ENCODE measurements around the gene BCAR3.
"Not testable (repeated sequence)": the region's sequence is repeated elsewhere in the genome, so short reads cannot be mapped to it uniquely, and the experiment has no call there.

The BCAR3 gene

GRCh38 chr1:93667642-93668041 lies 14.0 kb downstream of the BCAR3 start:
- DNase-seq = no peak

GRCh38 chr1:93666613-93667384 lies 14.8 kb downstream of the BCAR3 start:
- no peak for DNase-seq

GRCh38 chr1:93665015-93665414 lies 16.6 kb downstream of the BCAR3 start:
- DNase-seq = no peak

DNA sequence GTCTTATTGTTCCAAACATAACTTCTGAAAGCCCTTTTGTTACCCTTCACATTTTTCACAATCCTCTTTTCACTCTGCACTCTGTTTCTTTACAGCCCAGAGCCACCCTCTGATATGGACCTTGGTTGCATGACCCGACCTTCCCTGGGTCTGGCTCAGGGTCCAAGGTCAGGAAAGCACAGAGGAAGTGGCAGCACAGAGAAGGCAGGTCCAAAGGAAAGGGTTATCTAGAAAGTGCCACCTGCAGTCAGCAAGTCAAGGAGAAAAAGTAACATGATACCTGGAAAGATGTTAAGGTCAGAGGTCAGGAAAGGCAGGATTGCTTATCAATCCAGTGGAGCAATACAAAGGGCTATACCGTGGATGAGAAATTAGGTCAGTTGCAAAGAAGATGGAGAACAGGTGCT lies 18.4 kb downstream of the BCAR3 start:
- DNase-seq = no peak

- DNase-seq = no peak
Measured at GRCh38 chr1:93662481-93663207, 19.0 kb downstream of the BCAR3 start.

- no peak for DNase-seq
Measured at GRCh38 chr1:93661829-93662474, 19.7 kb downstream of the BCAR3 start.

DNA sequence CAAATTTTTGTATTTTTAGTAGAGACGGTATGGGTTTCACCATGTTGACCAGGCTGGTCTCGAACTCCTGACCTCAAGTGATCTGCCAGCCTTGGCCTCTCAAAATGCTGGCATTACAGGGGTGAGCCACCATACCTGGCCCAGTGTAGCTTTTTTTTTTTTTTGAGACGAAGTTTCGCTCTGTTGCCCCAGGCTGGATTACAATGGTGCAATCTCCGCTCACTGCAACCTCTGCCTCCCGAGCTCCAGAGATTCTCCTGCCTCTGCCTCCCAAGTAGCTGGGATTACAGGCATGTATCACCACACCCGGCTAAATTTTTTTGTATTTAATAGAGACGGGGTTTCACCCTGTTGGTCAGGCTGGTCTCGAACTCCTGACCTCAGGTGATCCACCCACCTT lies 20.3 kb downstream of the BCAR3 start:
- not testable (repeated sequence) for DNase-seq

DNA sequence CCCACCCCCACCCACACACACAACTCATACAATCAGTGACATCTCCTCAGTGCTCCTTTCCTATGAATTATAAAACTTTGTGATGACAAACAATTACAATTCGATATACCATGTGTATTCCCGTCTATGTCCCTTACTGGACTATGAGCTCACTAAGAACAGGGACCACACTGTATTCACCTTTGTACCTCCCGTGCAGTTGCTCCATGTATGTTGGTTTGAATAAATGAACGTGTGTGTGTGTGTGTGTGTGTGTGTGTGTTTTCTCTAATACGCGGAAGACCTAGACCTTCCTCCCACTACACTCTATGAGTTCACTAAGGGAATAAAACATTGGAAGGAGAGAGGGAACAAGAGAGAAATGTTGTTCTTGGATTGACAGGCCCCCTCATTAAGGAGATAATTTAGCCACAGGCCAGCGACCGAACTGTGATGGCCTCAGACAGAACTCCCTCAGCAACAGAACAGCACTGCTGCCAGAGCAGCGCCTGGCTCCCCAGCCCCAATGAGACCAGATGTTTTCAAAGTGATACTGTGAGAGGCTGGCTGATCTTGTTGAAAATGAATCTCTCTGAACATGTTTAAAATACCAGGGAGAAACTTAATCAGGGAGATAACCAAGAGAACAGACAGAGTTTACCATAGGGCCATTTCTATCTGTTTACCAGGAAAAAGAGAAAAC lies 21.7 kb downstream of the BCAR3 start:
- DNase-seq = no peak

DNA sequence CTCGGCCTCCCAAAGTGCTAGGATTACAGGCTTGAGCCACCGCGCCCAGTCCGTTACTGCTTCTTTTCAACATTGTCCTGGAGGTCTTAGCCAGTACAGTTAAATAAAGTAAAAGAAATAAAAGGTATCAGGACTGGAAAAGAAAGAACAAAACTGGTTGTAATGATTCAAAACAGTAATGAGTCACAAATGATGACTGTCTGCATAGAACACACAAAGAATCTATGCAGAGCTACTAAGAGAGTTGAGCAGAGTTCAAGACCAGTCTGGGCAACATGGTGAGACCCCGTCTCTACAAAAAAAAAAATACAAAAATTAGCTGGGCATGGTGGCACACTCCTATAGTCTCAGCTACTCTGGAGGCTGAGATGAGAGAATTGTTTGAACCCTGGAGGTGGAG lies 23.4 kb downstream of the BCAR3 start:
- DNase-seq = no peak

- DNase-seq = no peak
Measured at GRCh38 chr1:93656491-93656890, 25.1 kb downstream of the BCAR3 start.

- DNase-seq = no peak
Measured at GRCh38 chr1:93653656-93654055, 28.0 kb downstream of the BCAR3 start.

GRCh38 chr1:93652323-93652949 lies 29.2 kb downstream of the BCAR3 start:
- DNase-seq = no peak

DNA sequence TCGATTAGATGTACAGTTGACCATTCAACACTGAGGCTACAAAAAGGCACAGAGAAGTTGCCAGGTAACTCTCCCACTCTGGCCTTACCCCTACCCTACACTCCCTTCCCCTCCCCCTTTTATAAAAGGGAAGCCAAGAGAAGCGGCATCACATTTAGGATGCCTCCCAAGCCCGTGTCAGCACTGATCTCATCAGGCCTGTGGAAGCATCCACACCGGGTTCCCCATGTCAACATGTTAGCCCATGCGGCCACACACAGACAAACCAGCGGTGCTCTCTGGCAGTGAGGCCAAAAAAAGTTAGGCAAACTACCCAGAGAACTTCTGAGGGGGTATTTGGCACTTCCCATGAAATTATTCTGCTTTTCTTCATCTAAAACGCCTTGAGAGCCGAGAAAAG lies 29.9 kb downstream of the BCAR3 start:
- DNase-seq = no peak

- not testable (repeated sequence) for DNase-seq
Measured at GRCh38 chr1:93650159-93650558, 31.5 kb downstream of the BCAR3 start.

DNA sequence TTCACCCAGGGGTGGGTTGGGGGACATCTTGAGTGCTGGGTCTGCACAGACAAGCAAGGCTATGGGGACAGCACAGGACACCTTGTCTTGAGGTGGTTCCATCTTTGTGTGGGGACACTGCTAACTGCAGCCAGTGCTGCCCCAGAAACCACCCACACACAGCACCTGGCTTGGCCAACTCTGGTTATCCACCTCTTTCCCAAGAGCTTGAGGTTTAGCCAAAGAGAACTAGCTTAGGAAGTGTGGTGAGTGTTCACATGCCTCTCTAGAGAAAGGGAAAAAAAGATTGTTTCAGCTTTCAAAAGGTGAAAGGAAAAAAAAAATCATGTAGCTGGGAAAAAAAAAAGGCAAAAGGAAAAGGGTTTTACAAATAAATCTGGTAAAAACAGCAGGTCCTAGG lies 32.4 kb downstream of the BCAR3 start:
- DNase-seq = no peak

GRCh38 chr1:93648656-93649055 lies 33.0 kb downstream of the BCAR3 start:
- no peak for DNase-seq

- DNase-seq = no peak
Measured at GRCh38 chr1:93641527-93641926, 40.1 kb downstream of the BCAR3 start.

DNA sequence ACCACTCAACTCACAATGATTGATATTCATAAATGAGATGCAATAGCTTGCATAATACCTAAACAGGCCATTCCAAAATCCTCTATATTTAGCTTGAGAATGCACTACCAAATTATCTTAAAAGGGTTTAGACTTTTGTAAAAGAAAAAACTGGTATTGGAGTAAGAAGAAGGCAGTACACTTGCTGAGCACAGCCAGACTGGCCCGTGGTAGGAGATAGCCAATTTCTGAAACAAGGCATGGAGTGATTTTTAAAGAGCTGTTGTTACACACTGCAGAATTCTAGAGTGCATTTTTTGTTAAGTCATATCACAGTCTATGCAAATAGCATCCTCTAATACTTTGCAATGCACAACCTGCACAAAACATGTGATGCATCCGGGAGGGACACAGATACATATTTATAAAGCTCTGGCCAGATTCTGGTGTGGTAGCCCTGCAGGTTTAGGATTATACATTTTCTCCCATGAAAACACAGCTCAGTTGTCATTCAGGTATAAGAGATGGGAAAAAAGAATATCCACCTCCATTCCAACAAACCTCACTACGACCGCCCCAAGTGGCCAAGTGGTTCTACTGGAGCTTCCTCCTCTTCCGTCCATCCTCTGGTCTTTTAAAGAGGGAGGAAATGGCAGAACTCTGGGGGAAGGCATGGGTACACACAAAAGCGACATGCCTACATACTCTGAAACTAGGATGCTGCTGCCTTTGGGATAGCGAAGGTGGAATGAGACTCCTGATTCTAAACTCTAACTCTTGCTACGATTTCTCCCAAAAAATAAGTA lies 40.8 kb downstream of the BCAR3 start:
- no peak for DNase-seq

- DNase-seq = no peak
Measured at GRCh38 chr1:93638981-93639380, 42.7 kb downstream of the BCAR3 start.

- DNase-seq = no peak
Measured at GRCh38 chr1:93638307-93638847, 43.3 kb downstream of the BCAR3 start.

GRCh38 chr1:93636712-93637111 lies 44.9 kb downstream of the BCAR3 start:
- DNase-seq = no peak

Measured in activated gamma-delta T cell treated with Interleukin-2 at 50 U/mL for 16 hours (primary cell).